Measurements from ENCODE around the gene LAMTOR3. TPM values are rescaled to one million over a fixed set of nuclear protein-coding genes. Genes with fewer than 3 reads are reported as not detected.

The LAMTOR3 gene
- 10 to 100 TPM; 26.8 to 30.3 (median 28.2) TPM for total RNA-seq

GRCh38 chr4:99894161-99894997 is at the start of gene LAMTOR3:
TSS of gene LAMTOR3 (minus strand) at chr4:99894427. CDS start at chr4:99893963, 464 bp downstream.
- Histone ChIP-seq H3K27ac (peak within 1 kb of the TSS; percentile 58 to 90 (median 87)), H3K4me1 (peaks cover 0 to 53% (median 14%) of the 10 kb centered on the region in 4 donors)
- WGBS, 2 donors = 3 to 5% methylated on average over 18 to 40 of the region's 40 CpGs

GRCh38 chr4:99938243-99938753 is 44.1 kb upstream of the LAMTOR3 start:
- no peak for TF ChIP-seq CTCF (IDR thresholded peaks at IDR 0.05)
- no peak for TF ChIP-seq POLR2A (IDR thresholded peaks at IDR 0.05)
- TF ChIP-seq EP300 (IDR thresholded peaks at IDR 0.05) = no peak
- H3K9me3 ChIP-seq = peaks cover 0 to 28% (median 10%) of the 10 kb centered on the region in 4 donors
- no peak overlapping the region for H3K4me3 ChIP-seq
- H3K4me1 ChIP-seq = peaks cover 0 to 17% (median 2%) of the 10 kb centered on the region in 4 donors
- no peak for DNase-seq (ENCODE audit: low spot score in 2 of 2)
- 88 to 93% methylated on average over 3 of the region's 3 CpGs for WGBS, 2 donors
- no peaks in the 10 kb centered on the region for H3K27me3 ChIP-seq
- H3K36me3 ChIP-seq = peaks cover 0 to 33% (median 0%) of the 10 kb centered on the region in 3 donors
- H3K27ac ChIP-seq = no peak overlapping the region

More at GRCh38 chr4:99894161-99894997, at the start of gene LAMTOR3:
- TF ChIP-seq EP300 (IDR thresholded peaks at IDR 0.05) (peak in 1 of 2 donors; percentile 87), CTCF (IDR thresholded peaks at IDR 0.05) (no peak), POLR2A (IDR thresholded peaks at IDR 0.05) (peak in 1 of 2 donors; percentile 45)
- no peaks in the 10 kb centered on the region for H3K9me3 ChIP-seq
- H3K4me3 ChIP-seq = peak within 1 kb of the TSS; percentile 76 to 95 (median 92)
- H3K36me3 ChIP-seq = peaks cover 0 to 5% (median 1%) of the 10 kb centered on the region in 3 donors
- no peaks in the 10 kb centered on the region for H3K27me3 ChIP-seq
- peak; percentile 77 to 82 for DNase-seq (ENCODE audit: low spot score in 2 of 2)

GRCh38 chr4:99934891-99935290 is 40.7 kb upstream of the LAMTOR3 start:
- peaks cover 0 to 45% (median 0%) of the 10 kb centered on the region in 3 donors for H3K36me3 ChIP-seq
- H3K4me3 ChIP-seq = no peak overlapping the region
- H3K9me3 ChIP-seq = peaks cover 0 to 29% (median 10%) of the 10 kb centered on the region in 4 donors
- TF ChIP-seq CTCF (IDR thresholded peaks at IDR 0.05) (no peak), EP300 (IDR thresholded peaks at IDR 0.05) (no peak), POLR2A (IDR thresholded peaks at IDR 0.05) (no peak)
- no peak overlapping the region for H3K27ac ChIP-seq
- no peaks in the 10 kb centered on the region for H3K27me3 ChIP-seq
- H3K4me1 ChIP-seq = no peaks in the 10 kb centered on the region
- DNase-seq (ENCODE audit: low spot score in 2 of 2) = no peak

- no peak for TF ChIP-seq EP300 (IDR thresholded peaks at IDR 0.05)
- no peak for TF ChIP-seq CTCF (IDR thresholded peaks at IDR 0.05)
- TF ChIP-seq POLR2A (IDR thresholded peaks at IDR 0.05) = no peak
- Histone ChIP-seq H3K27me3 (no peaks in the 10 kb centered on the region), H3K4me3 (no peak overlapping the region), H3K36me3 (peaks cover 0 to 29% (median 0%) of the 10 kb centered on the region in 3 donors), H3K27ac (no peak overlapping the region), H3K9me3 (no peaks in the 10 kb centered on the region), H3K4me1 (no peaks in the 10 kb centered on the region)
- DNase-seq (ENCODE audit: low spot score in 2 of 2) = no peak
- 71 to 87% methylated on average over 2 of the region's 2 CpGs for WGBS, 2 donors
Observed at GRCh38 chr4:99927566-99927965, 33.3 kb upstream of the LAMTOR3 start.

- Histone ChIP-seq H3K36me3 (peaks cover 0 to 51% (median 0%) of the 10 kb centered on the region in 3 donors), H3K27me3 (no peaks in the 10 kb centered on the region), H3K4me3 (no peak overlapping the region), H3K4me1 (no peaks in the 10 kb centered on the region), H3K27ac (no peak overlapping the region), H3K9me3 (peaks cover 0 to 7% (median 0%) of the 10 kb centered on the region in 4 donors)
- no peak for DNase-seq (ENCODE audit: low spot score in 2 of 2)
- 95 to 97% methylated on average over 3 of the region's 3 CpGs for WGBS, 2 donors
- TF ChIP-seq CTCF (IDR thresholded peaks at IDR 0.05) = no peak
- no peak for TF ChIP-seq POLR2A (IDR thresholded peaks at IDR 0.05)
- no peak for TF ChIP-seq EP300 (IDR thresholded peaks at IDR 0.05)
Observed at GRCh38 chr4:99921174-99921573, 26.9 kb upstream of the LAMTOR3 start.

Measured in tibial nerve (tissue), 4 donors.